Measurements from ENCODE around the gene MRPS24. TPM values are rescaled to one million over a fixed set of nuclear protein-coding genes. Genes with fewer than 3 reads are reported as not detected.

Gene MRPS24
- total RNA-seq, 2 donors from 2014 or later: 50.6 to 71.8 TPM

GRCh38 chr7:43849047-43849446 lies 20.3 kb downstream of the MRPS24 start:
- ATAC-seq (ENCODE audit: insufficient number of reproducible peaks, low FRiP score, low read depth) (no peak), DNase-seq (ENCODE audit: low spot score) (no peak)
- no peak for TF ChIP-seq CTCF (IDR thresholded peaks at IDR 0.05)
- no peaks in the 10 kb centered on the region for H3K4me1 ChIP-seq (ENCODE audit: control insufficient read depth in 1 of 2, low read depth in 2 of 2)
- no peak overlapping the region for H3K4me3 ChIP-seq
- H3K27ac ChIP-seq: no peak overlapping the region
- H3K27me3 ChIP-seq (replicated peaks; ENCODE audit: insufficient read depth): no peaks in the 10 kb centered on the region
- H3K36me3 ChIP-seq: no peaks in the 10 kb centered on the region
- no peaks in the 10 kb centered on the region for H3K9me3 ChIP-seq

- DNase-seq (ENCODE audit: low spot score) (no peak), ATAC-seq (ENCODE audit: insufficient number of reproducible peaks, low FRiP score, low read depth) (no peak)
- Histone ChIP-seq H3K27me3 (replicated peaks; ENCODE audit: insufficient read depth) (no peaks in the 10 kb centered on the region), H3K27ac (no peak overlapping the region), H3K4me3 (no peak overlapping the region), H3K36me3 (no peaks in the 10 kb centered on the region), H3K9me3 (no peaks in the 10 kb centered on the region), H3K4me1 (ENCODE audit: control insufficient read depth in 1 of 2, low read depth in 2 of 2) (no peaks in the 10 kb centered on the region)
- TF ChIP-seq CTCF (IDR thresholded peaks at IDR 0.05): no peak
Measured at GRCh38 chr7:43847496-43847895, 21.8 kb downstream of the MRPS24 start.

DNA sequence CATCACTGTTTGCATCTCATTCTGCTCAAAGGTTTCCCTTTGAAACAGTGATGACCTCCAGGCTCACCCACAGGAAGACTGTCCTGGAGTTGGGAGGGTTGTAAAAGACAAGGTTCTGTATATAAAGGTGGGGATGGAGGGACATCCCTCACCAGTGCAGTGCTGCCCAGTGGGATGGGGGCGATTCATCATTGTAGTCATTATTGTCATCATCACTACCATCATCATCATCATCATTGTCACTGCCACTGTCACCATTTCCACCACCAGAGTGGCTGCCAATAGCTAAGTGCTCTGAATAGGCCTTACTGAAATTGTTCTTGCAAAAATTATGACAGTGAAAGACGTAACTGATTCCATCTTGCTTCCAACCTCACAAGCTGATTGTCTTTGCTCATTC lies 24.7 kb downstream of the MRPS24 start:
- TF ChIP-seq CTCF (IDR thresholded peaks at IDR 0.05): no peak
- ATAC-seq (ENCODE audit: insufficient number of reproducible peaks, low FRiP score, low read depth) (no peak), DNase-seq (ENCODE audit: low spot score) (no peak)
- H3K9me3 ChIP-seq: no peaks in the 10 kb centered on the region
- H3K4me3 ChIP-seq: no peak overlapping the region
- H3K27ac ChIP-seq: no peak overlapping the region
- no peaks in the 10 kb centered on the region for H3K27me3 ChIP-seq (replicated peaks; ENCODE audit: insufficient read depth)
- no peaks in the 10 kb centered on the region for H3K36me3 ChIP-seq
- H3K4me1 ChIP-seq (ENCODE audit: control insufficient read depth in 1 of 2, low read depth in 2 of 2): no peaks in the 10 kb centered on the region

- DNase-seq (ENCODE audit: low spot score) (no peak), ATAC-seq (ENCODE audit: insufficient number of reproducible peaks, low FRiP score, low read depth) (no peak)
- TF ChIP-seq CTCF (IDR thresholded peaks at IDR 0.05): no peak
- no peaks in the 10 kb centered on the region for H3K9me3 ChIP-seq
- H3K36me3 ChIP-seq: no peaks in the 10 kb centered on the region
- H3K4me1 ChIP-seq (ENCODE audit: control insufficient read depth in 1 of 2, low read depth in 2 of 2): no peaks in the 10 kb centered on the region
- H3K27me3 ChIP-seq (replicated peaks; ENCODE audit: insufficient read depth): no peaks in the 10 kb centered on the region
- H3K27ac ChIP-seq: no peak overlapping the region
- no peak overlapping the region for H3K4me3 ChIP-seq
Measured at GRCh38 chr7:43844257-43844656, 25.1 kb downstream of the MRPS24 start.

DNA sequence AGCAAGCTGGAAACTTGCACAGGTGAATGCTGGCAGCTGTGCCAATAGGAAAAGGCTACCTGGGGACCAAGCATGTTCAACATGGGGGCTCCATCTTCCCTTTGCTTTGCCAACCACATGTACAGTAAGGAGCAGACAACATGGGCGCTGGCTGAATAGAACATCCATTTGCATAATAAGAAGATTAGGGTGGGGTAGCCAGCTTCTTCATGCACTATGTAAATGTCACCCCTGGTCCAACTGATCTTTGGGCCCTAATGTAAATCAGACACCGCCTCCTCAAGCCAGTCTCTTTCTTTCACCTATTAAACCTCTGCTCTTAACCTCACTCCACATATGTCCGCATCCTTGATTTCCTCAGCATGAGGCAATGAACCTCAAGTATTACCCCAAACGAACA lies 26.0 kb downstream of the MRPS24 start:
- no peaks in the 10 kb centered on the region for H3K36me3 ChIP-seq
- no peak overlapping the region for H3K27ac ChIP-seq
- no peak for DNase-seq (ENCODE audit: low spot score)
- no peaks in the 10 kb centered on the region for H3K27me3 ChIP-seq (replicated peaks; ENCODE audit: insufficient read depth)
- H3K4me1 ChIP-seq (ENCODE audit: control insufficient read depth in 1 of 2, low read depth in 2 of 2): no peaks in the 10 kb centered on the region
- no peak for ATAC-seq (ENCODE audit: insufficient number of reproducible peaks, low FRiP score, low read depth)
- H3K4me3 ChIP-seq: no peak overlapping the region
- no peaks in the 10 kb centered on the region for H3K9me3 ChIP-seq
- TF ChIP-seq CTCF (IDR thresholded peaks at IDR 0.05): no peak

All from thoracic aorta (tissue), 2 donors.